Testis (tissue), 3 donors: Measurements from ENCODE around the gene FAM72A. TPM values are rescaled to one million over a fixed set of nuclear protein-coding genes. Genes with fewer than 3 reads are reported as not detected.

ENCODE experiments used
- DNase-seq: peaks from one replicate; pipeline ENCODE4 v3.0.0-alpha.2; 2019
- H3K27ac ChIP-seq, 2 donors: fragments of 200-600 bp; sonication (generic); one replicate each; pipeline ENCODE4 v1.5.1; 2019
- H3K27me3 ChIP-seq: fragments of 200-600 bp; sonication (generic); one replicate; pipeline ENCODE4 v1.5.1; 2019
- H3K36me3 ChIP-seq: fragments of 200-600 bp; sonication (generic); one replicate; pipeline ENCODE4 v1.5.1; 2017; ENCODE audit warnings: low read depth; ENCODE audit errors: missing control alignments
- H3K4me1 ChIP-seq: fragments of 200-600 bp; sonication (generic); one replicate; pipeline ENCODE4 v1.5.1; 2019
- H3K4me3 ChIP-seq, 2 donors: fragments of 200-600 bp; sonication (generic); one replicate each; pipeline ENCODE4 v1.5.1; 2017 to 2019
- H3K9me3 ChIP-seq: fragments of 200-600 bp; sonication (generic); one replicate; pipeline ENCODE4 v1.5.1; 2017
- POLR2A ChIP-seq: fragments of 450-650 bp; IDR thresholded peaks from one replicate; pipeline ENCODE4 v1.6.1; 2017; ENCODE audit warnings: antibody characterized with exemption, mild to moderate bottlenecking, moderate library complexity
- WGBS, 2 donors: methylation state at CpG; one replicate each; pipeline ENCODE4 v1.1.5; 2018; 5-methylcytosine and 5-hydroxymethylcytosine counted together
- intact Hi-C: fragments of 100-400 bp; cut with DNase I; formaldehyde crosslinking; loops from one replicate; pipeline ENCODE4 v1.15.1; 2023; ENCODE audit warnings: low total_unique reads
- polyA plus RNA-seq: library from polyadenylated mRNA; stranded (reverse); fragments of 350-450 nt; fragmentation: Illumina TruSeq; extraction: RNeasy Lipid Tissue Mini Kit (QIAGEN cat#74804); gene quantifications from one replicate; pipeline ENCODE4 v1.2.3, GENCODE V29; 2014; ENCODE audit warnings: low read depth, low replicate concordance; ENCODE audit not compliant: insufficient read depth
- total RNA-seq, 2 donors: library from RNA; depleted of rRNA; stranded (reverse); fragments of >200 nt; gene quantifications; one replicate each; pipeline ENCODE4 v1.2.3, GENCODE V29; 2016
- TF ChIP-seq, protein P1 (sequence below), 3 experiments: fragments of 450-650 bp in 2 of 3; fragments of 200-600 bp in 1 of 3; sonication (generic) in 1 of 3; IDR thresholded peaks; one replicate each; pipeline ENCODE4 v1.5.1; 2016 to 2019; ENCODE audit warnings: antibody characterized with exemption in 3 of 3, mild to moderate bottlenecking in 2 of 3, moderate library complexity in 1 of 3

Gene FAM72A
- total and polyA plus RNA-seq, 3 donors from 2014 or later, result 4.9 to 13.7 (median 7.2) TPM

- 50 to 63% methylated on average over 2 of the region's 2 CpGs for WGBS, 2 donors
- TF ChIP-seq, protein P1, sequence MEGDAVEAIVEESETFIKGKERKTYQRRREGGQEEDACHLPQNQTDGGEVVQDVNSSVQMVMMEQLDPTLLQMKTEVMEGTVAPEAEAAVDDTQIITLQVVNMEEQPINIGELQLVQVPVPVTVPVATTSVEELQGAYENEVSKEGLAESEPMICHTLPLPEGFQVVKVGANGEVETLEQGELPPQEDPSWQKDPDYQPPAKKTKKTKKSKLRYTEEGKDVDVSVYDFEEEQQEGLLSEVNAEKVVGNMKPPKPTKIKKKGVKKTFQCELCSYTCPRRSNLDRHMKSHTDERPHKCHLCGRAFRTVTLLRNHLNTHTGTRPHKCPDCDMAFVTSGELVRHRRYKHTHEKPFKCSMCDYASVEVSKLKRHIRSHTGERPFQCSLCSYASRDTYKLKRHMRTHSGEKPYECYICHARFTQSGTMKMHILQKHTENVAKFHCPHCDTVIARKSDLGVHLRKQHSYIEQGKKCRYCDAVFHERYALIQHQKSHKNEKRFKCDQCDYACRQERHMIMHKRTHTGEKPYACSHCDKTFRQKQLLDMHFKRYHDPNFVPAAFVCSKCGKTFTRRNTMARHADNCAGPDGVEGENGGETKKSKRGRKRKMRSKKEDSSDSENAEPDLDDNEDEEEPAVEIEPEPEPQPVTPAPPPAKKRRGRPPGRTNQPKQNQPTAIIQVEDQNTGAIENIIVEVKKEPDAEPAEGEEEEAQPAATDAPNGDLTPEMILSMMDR (IDR thresholded peaks at IDR 0.05), result no peak
- TF ChIP-seq POLR2A, result no peak
- Histone ChIP-seq H3K27ac (no peak overlapping the region), H3K9me3 (no peaks in the 10 kb centered on the region), H3K4me3 (no peak overlapping the region), H3K27me3 (no peaks in the 10 kb centered on the region), H3K4me1 (no peaks in the 10 kb centered on the region), H3K36me3 (no peaks in the 10 kb centered on the region)
- DNase-seq, result no peak
- intact Hi-C loops, result no loop called here
Observed at GRCh38 chr1:206136241-206136640, 66.4 kb downstream of the FAM72A start.

Other genes with a start within 250 kb of the FAM72A start
- 1 to 10 TPM; 1.7 to 8.4 TPM for gene RAB7B, start 199.4 kb downstream of the FAM72A start, total RNA-seq
- gene RAB7B, start 199.4 kb downstream of the FAM72A start, polyA plus RNA-seq, result 6.2 TPM
- gene CTSE, start 178.9 kb downstream of the FAM72A start, total RNA-seq, result under 1 TPM in 1 of 2 donors, not detected in 1; 0.16 TPM
- gene CTSE, start 178.9 kb downstream of the FAM72A start, polyA plus RNA-seq, result 0.98 TPM
- 1 to 10 TPM; 2.4 to 3.0 TPM for gene RHEX, start 149.7 kb downstream of the FAM72A start, total RNA-seq
- 2.9 TPM for gene RHEX, start 149.7 kb downstream of the FAM72A start, polyA plus RNA-seq
- gene AVPR1B, start 85.5 kb downstream of the FAM72A start, total RNA-seq, result not detected
- gene AVPR1B, start 85.5 kb downstream of the FAM72A start, polyA plus RNA-seq, result not detected
- gene SRGAP2, start 702 bp upstream of the FAM72A start, total RNA-seq, result 10 to 100 TPM; 52.8 to 54.3 TPM
- 34.4 TPM for gene SRGAP2, start 702 bp upstream of the FAM72A start, polyA plus RNA-seq